DND-41 (cell line): ENCODE results near the gene RSPRY1.

Experiments
- ATAC-seq: fragments of 200-7000 bp; cut with Tn5 transposase; 3 replicates; pipeline ENCODE4 v1.9.1; 2021; ENCODE audit warnings: low read depth; ENCODE audit not compliant: insufficient read depth
- DNase-seq: peaks from one replicate; pipeline ENCODE4 v3.0.0-alpha.2; 2020
- H2AFZ ChIP-seq: 2 replicates; pipeline ENCODE4 v1.6.0; 2012; ENCODE audit warnings: low read depth, low read length
- H3K27ac ChIP-seq: 2 replicates; pipeline ENCODE4 v1.5.1; 2012; ENCODE audit warnings: low read length, inconsistent platforms
- H3K27me3 ChIP-seq: fragments of 200-600 bp; sonication (generic); 2 replicates; pipeline ENCODE4 v1.6.0; 2012; ENCODE audit warnings: low read length, mild to moderate bottlenecking, inconsistent platforms; ENCODE audit not compliant: insufficient read depth, poor library complexity
- H3K36me3 ChIP-seq: 2 replicates; pipeline ENCODE4 v1.5.1; 2012; ENCODE audit warnings: low read length, inconsistent platforms; ENCODE audit not compliant: insufficient read depth
- H3K4me1 ChIP-seq: 2 replicates; pipeline ENCODE4 v1.5.1; 2012; ENCODE audit warnings: mild to moderate bottlenecking, low read length; ENCODE audit not compliant: insufficient read depth
- H3K4me2 ChIP-seq: 2 replicates; pipeline ENCODE4 v1.6.0; 2012; ENCODE audit warnings: mild to moderate bottlenecking, moderate library complexity, low read length, inconsistent platforms; ENCODE audit not compliant: insufficient read depth
- H3K4me3 ChIP-seq, 2 experiments: fragments of 200-600 bp in 1 of 2; shearing (Covaris generic) in 1 of 2; 2 replicates each; pipeline ENCODE4 v1.5.1; 2012 to 2016; ENCODE audit warnings: inconsistent platforms in 2 of 2, low read length in 2 of 2, mild to moderate bottlenecking in 2 of 2, low read depth in 1 of 2, moderate library complexity in 1 of 2
- H3K79me2 ChIP-seq: 2 replicates; pipeline ENCODE4 v1.6.0; 2012; ENCODE audit warnings: low read length, inconsistent platforms; ENCODE audit not compliant: insufficient read depth
- H3K9ac ChIP-seq: 2 replicates; pipeline ENCODE4 v1.6.0; 2012; ENCODE audit warnings: low read depth, mild to moderate bottlenecking, inconsistent platforms, low read length, moderate library complexity
- H3K9me3 ChIP-seq: 2 replicates; pipeline ENCODE4 v1.5.1; 2012; ENCODE audit warnings: low read length, moderate library complexity, mild to moderate bottlenecking, inconsistent platforms; ENCODE audit not compliant: insufficient read depth, severe bottlenecking
- H4K20me1 ChIP-seq: 2 replicates; pipeline ENCODE4 v1.6.0; 2012; ENCODE audit warnings: low read length; ENCODE audit not compliant: insufficient read depth
- CTCF ChIP-seq: IDR thresholded peaks from 2 replicates; pipeline ENCODE4 v1.5.1; 2012; ENCODE audit warnings: borderline replicate concordance, low read length, moderate library complexity, mild to moderate bottlenecking; ENCODE audit not compliant: poor library complexity, severe bottlenecking; ENCODE audit errors: extremely low read depth
- EZH2 ChIP-seq: IDR thresholded peaks from 3 replicates; pipeline ENCODE4 v1.6.1; 2012; ENCODE audit warnings: borderline replicate concordance, low read depth, mild to moderate bottlenecking, moderate library complexity, low read length, inconsistent platforms; ENCODE audit not compliant: severe bottlenecking

Gene RSPRY1

GRCh38 chr16:57172721-57173290, 13.3 kb upstream of the RSPRY1 start:
- Histone ChIP-seq H3K9ac (no peak overlapping the region), H3K4me1 (no peaks in the 10 kb centered on the region), H3K36me3 (peaks cover 56% of the 10 kb centered on the region), H2AFZ (no peak overlapping the region), H3K9me3 (no peaks in the 10 kb centered on the region), H3K27me3 (no peaks in the 10 kb centered on the region), H3K4me3 (no peak overlapping the region), H4K20me1 (peaks cover 3% of the 10 kb centered on the region; the same call in 1 of the 2 replicates), H3K4me2 (no peak overlapping the region), H3K27ac (no peak overlapping the region), H3K79me2 (peaks cover 12% of the 10 kb centered on the region)
- ATAC-seq (no peak), DNase-seq (no peak)
- no peak for TF ChIP-seq CTCF
- no peak for TF ChIP-seq EZH2

- TF ChIP-seq CTCF (no peak), EZH2 (no peak)
- Histone ChIP-seq H3K79me2 (peaks cover 42% of the 10 kb centered on the region), H3K36me3 (peaks cover 39% of the 10 kb centered on the region), H3K9me3 (no peaks in the 10 kb centered on the region), H3K27ac (no peak overlapping the region), H3K4me2 (no peak overlapping the region), H2AFZ (no peak overlapping the region), H4K20me1 (peaks cover 8% of the 10 kb centered on the region; the same call in 1 of the 2 replicates), H3K27me3 (no peaks in the 10 kb centered on the region), H3K4me3 (no peak overlapping the region), H3K9ac (no peak overlapping the region), H3K4me1 (no peaks in the 10 kb centered on the region)
- ATAC-seq: no peak
- no peak for DNase-seq
These were observed 10.2 kb upstream of the RSPRY1 start for GRCh38 chr16:57175896-57176295.

- no peak for TF ChIP-seq EZH2
- no peak for TF ChIP-seq CTCF
- Histone ChIP-seq H3K36me3 (peaks cover 20% of the 10 kb centered on the region), H3K4me1 (peaks cover 5% of the 10 kb centered on the region; the same call in 1 of the 2 replicates), H3K27me3 (no peaks in the 10 kb centered on the region), H3K4me3 (no peak overlapping the region), H3K9me3 (no peaks in the 10 kb centered on the region), H2AFZ (no peak overlapping the region), H3K9ac (no peak overlapping the region), H3K27ac (no peak overlapping the region), H3K4me2 (no peak overlapping the region), H3K79me2 (peaks cover 64% of the 10 kb centered on the region), H4K20me1 (peaks cover 15% of the 10 kb centered on the region; the same call in 1 of the 2 replicates)
- DNase-seq (no peak), ATAC-seq (no peak)
These were observed 7.9 kb upstream of the RSPRY1 start for GRCh38 chr16:57178196-57178595.
